Fibroblast of villous mesenchyme (primary cell): ENCODE measurements around the gene LGI4. TPM values are rescaled to one million over a fixed set of nuclear protein-coding genes. Genes with fewer than 3 reads are reported as not detected.
"Not testable (repeated sequence)": the region's sequence is repeated elsewhere in the genome, so short reads cannot be mapped to it uniquely, and the experiment has no call there.

ENCODE experiments used
- DNase-seq: peaks from one replicate; pipeline ENCODE4 v3.0.0-alpha.2; 2010; ENCODE audit warnings: low read depth
- H3K4me3 ChIP-seq: 2 replicates; pipeline ENCODE4 v1.5.1; 2011; ENCODE audit warnings: low read depth, mild to moderate bottlenecking, low read length
- total RNA-seq: library from RNA; depleted of rRNA; stranded (reverse); fragments of >200 nt; gene quantifications from 2 replicates; pipeline ENCODE4 v1.2.3, GENCODE V29; 2012
- TF ChIP-seq, protein P1 (sequence below): IDR thresholded peaks from 2 replicates; pipeline ENCODE4 v1.5.1; 2012; ENCODE audit warnings: low read depth, mild to moderate bottlenecking, low read length; ENCODE audit not compliant: insufficient read depth

Gene LGI4
- total RNA-seq, 1 donor: not detected

DNA sequence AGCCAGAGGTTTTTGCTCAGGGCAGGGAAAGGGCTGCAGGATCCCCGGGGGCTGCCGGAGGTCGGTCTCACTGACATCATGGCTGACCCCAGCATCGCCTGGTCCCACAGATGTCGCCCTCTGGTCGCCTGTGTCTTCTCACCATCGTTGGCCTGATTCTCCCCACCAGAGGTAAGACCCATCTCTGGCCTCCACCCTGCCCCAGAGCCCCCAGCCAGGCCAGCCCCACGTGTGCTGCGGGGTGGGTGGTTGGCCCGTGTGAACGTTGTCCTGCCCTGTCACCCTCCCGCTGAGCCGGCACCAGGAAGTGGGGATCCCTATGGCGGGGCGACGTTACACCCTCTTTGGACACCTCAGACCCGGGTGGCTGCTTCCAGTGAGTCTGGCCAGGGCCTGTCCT, 20.6 kb upstream of the LGI4 start:
- DNase-seq: no peak
- TF ChIP-seq, protein P1, sequence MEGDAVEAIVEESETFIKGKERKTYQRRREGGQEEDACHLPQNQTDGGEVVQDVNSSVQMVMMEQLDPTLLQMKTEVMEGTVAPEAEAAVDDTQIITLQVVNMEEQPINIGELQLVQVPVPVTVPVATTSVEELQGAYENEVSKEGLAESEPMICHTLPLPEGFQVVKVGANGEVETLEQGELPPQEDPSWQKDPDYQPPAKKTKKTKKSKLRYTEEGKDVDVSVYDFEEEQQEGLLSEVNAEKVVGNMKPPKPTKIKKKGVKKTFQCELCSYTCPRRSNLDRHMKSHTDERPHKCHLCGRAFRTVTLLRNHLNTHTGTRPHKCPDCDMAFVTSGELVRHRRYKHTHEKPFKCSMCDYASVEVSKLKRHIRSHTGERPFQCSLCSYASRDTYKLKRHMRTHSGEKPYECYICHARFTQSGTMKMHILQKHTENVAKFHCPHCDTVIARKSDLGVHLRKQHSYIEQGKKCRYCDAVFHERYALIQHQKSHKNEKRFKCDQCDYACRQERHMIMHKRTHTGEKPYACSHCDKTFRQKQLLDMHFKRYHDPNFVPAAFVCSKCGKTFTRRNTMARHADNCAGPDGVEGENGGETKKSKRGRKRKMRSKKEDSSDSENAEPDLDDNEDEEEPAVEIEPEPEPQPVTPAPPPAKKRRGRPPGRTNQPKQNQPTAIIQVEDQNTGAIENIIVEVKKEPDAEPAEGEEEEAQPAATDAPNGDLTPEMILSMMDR: no peak

GRCh38 chr19:35154525-35155406, 19.9 kb upstream of the LGI4 start, which contains the start of gene FXYD5:
TSS of gene FXYD5 (plus strand) at chr19:35154735. CDS start at chr19:35155551, 816 bp downstream.
- peak within 1 kb of the TSS; percentile 94 for H3K4me3 ChIP-seq
- TF ChIP-seq, protein P1: peak; percentile 18
- DNase-seq: peak; percentile 82

More for the DNA sequence above, 20.6 kb upstream of the LGI4 start:
- peak overlapping the region; percentile 94 for H3K4me3 ChIP-seq

DNA sequence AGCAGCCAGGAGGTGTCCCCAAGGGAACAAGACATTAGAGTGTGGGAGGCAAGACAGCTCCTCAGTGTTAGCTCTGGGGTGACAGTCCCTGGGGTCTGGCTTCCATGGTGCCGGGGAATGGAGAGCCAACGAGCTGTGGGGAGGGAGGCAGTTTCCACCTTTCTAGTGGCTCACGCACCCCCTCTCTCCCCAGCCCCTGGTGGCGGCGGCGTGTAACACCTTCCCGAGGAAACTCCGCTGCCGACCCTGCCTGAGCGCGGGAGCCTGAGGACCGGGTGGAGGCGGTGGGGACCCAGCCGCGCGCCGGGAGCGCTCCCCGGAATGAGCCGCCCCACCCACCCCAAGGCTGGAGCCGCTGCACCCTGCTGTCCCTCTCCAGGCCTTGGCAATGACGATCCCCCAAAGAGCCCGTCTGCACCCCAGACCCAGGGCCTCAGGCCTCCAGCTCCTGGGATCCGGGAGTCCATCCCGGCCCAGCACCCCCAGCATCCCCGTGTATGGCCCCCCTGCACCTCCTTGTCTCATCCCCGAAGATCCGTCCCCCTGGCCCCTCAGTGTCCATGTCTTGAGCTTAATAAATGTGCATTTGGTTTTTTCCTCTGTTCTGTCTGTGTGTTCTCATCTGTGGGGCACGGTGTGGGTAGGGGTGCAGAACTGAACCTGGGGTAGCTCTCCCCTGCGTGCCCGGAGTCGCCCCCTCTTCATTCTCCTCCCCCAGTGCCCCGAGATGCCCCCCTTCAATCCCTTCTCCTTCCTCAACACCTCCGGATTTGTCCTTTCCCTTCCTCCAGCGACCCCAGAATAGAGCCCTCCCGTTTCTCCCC, 19.1 kb upstream of the LGI4 start:
- H3K4me3 ChIP-seq: peak overlapping the region; percentile 94
- DNase-seq: peak; percentile 28
- TF ChIP-seq, protein P1: peak; percentile 71

DNA sequence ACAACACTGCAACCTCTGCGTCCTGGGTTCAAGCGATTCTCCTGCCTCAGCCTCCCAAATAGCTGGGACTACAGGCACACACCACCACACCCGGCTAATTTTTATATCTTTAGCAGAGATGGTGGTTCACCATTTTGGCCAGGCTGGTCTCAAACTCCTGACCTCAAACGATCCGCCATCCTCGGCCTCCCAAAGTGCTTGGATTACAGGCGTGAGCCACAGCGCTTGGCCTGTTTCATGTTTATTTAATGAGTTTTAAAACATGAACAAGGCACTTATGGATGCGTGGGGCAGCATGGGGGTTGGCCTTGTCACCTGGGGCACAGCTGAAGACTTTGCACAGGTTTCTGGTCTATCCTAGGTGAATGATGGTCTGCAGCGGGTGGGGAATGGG, 18.3 kb upstream of the LGI4 start:
- not testable (repeated sequence) for H3K4me3 ChIP-seq, DNase-seq

GRCh38 chr19:35151273-35152065, 16.6 kb upstream of the LGI4 start:
- TF ChIP-seq, protein P1: no peak
- no peak for DNase-seq
- H3K4me3 ChIP-seq: no peak overlapping the region

- TF ChIP-seq, protein P1: no peak
- H3K4me3 ChIP-seq: no peak overlapping the region
- DNase-seq: no peak
Measured at GRCh38 chr19:35150445-35150844, 15.6 kb upstream of the LGI4 start.
